Measurements from ENCODE around the gene MMP10. TPM values are rescaled to one million over a fixed set of nuclear protein-coding genes. Genes with fewer than 3 reads are reported as not detected.

The MMP10 gene
- total and polyA plus RNA-seq, 2 donors (not counting 1 experiment from before 2014, with no cell fraction given), result 0.17 to 0.66 TPM

- Histone ChIP-seq H2AFZ (ENCODE audit: low read length) (no peak overlapping the region), H3K9me3 (ENCODE audit: control insufficient read depth, insufficient read depth, low read depth, low read length) (no peaks in the 10 kb centered on the region), H3K4me3 (replicated peaks in 1 of 4; ENCODE audit: control extremely low read depth in 1 of 4, insufficient read depth in 1 of 4, low read depth in 3 of 4, low read length in 4 of 4) (no peak overlapping the region), H3K79me2 (ENCODE audit: control insufficient read depth, insufficient read depth, low read length) (no peaks in the 10 kb centered on the region), H3K4me2 (ENCODE audit: extremely low read depth, insufficient read depth, low read length) (no peak overlapping the region), H3K36me3 (ENCODE audit: control insufficient read depth, insufficient read depth, low read length) (no peaks in the 10 kb centered on the region), H3K27ac (ENCODE audit: insufficient read depth, low read length) (no peak overlapping the region), H3K27me3 (ENCODE audit: control insufficient read depth, insufficient read depth, low read length) (no peaks in the 10 kb centered on the region), H4K20me1 (ENCODE audit: control insufficient read depth, extremely low read depth, insufficient read depth, low read length) (no peaks in the 10 kb centered on the region), H3K9ac (ENCODE audit: insufficient read depth, low read length) (no peak overlapping the region), H3K4me1 (ENCODE audit: control insufficient read depth, extremely low read depth, insufficient read depth, low read length) (peaks cover 4% of the 10 kb centered on the region)
- TF ChIP-seq EZH2 (IDR thresholded peaks at IDR 0.05; ENCODE audit: low read length, missing control alignments), result no peak
- TF ChIP-seq CTCF (conservative IDR thresholded peaks at IDR 0.05 in 1 of 2, IDR thresholded peaks at IDR 0.05 in 1 of 2; ENCODE audit: low read depth in 1 of 2, low read length in 2 of 2), result no peak
- no peak for DNase-seq (ENCODE audit: low read depth in 2 of 2)
Observed at GRCh38 chr11:102793677-102794290, 13.4 kb upstream of the MMP10 start.

GRCh38 chr11:102792604-102793003 lies 12.2 kb upstream of the MMP10 start:
- H4K20me1 ChIP-seq (ENCODE audit: control insufficient read depth, extremely low read depth, insufficient read depth, low read length), result no peaks in the 10 kb centered on the region
- no peak overlapping the region for H2AFZ ChIP-seq (ENCODE audit: low read length)
- no peak overlapping the region for H3K27ac ChIP-seq (ENCODE audit: insufficient read depth, low read length)
- no peaks in the 10 kb centered on the region for H3K9me3 ChIP-seq (ENCODE audit: control insufficient read depth, insufficient read depth, low read depth, low read length)
- no peak overlapping the region for H3K9ac ChIP-seq (ENCODE audit: insufficient read depth, low read length)
- no peaks in the 10 kb centered on the region for H3K4me1 ChIP-seq (ENCODE audit: control insufficient read depth, extremely low read depth, insufficient read depth, low read length)
- H3K4me2 ChIP-seq (ENCODE audit: extremely low read depth, insufficient read depth, low read length), result no peak overlapping the region
- no peaks in the 10 kb centered on the region for H3K79me2 ChIP-seq (ENCODE audit: control insufficient read depth, insufficient read depth, low read length)
- H3K27me3 ChIP-seq (ENCODE audit: control insufficient read depth, insufficient read depth, low read length), result no peaks in the 10 kb centered on the region
- no peak for DNase-seq (ENCODE audit: low read depth in 2 of 2)
- no peak for TF ChIP-seq EZH2 (IDR thresholded peaks at IDR 0.05; ENCODE audit: low read length, missing control alignments)
- no peak for TF ChIP-seq CTCF (conservative IDR thresholded peaks at IDR 0.05 in 1 of 2, IDR thresholded peaks at IDR 0.05 in 1 of 2; ENCODE audit: low read depth in 1 of 2, low read length in 2 of 2)
- H3K36me3 ChIP-seq (ENCODE audit: control insufficient read depth, insufficient read depth, low read length), result no peaks in the 10 kb centered on the region
- no peak overlapping the region for H3K4me3 ChIP-seq (replicated peaks in 1 of 4; ENCODE audit: control extremely low read depth in 1 of 4, insufficient read depth in 1 of 4, low read depth in 3 of 4, low read length in 4 of 4)

- Histone ChIP-seq H3K4me1 (ENCODE audit: control insufficient read depth, extremely low read depth, insufficient read depth, low read length) (no peaks in the 10 kb centered on the region), H3K36me3 (ENCODE audit: control insufficient read depth, insufficient read depth, low read length) (no peaks in the 10 kb centered on the region), H4K20me1 (ENCODE audit: control insufficient read depth, extremely low read depth, insufficient read depth, low read length) (no peaks in the 10 kb centered on the region), H3K4me2 (ENCODE audit: extremely low read depth, insufficient read depth, low read length) (no peak overlapping the region), H3K27ac (ENCODE audit: insufficient read depth, low read length) (no peak overlapping the region), H3K79me2 (ENCODE audit: control insufficient read depth, insufficient read depth, low read length) (no peaks in the 10 kb centered on the region), H3K4me3 (replicated peaks in 1 of 4; ENCODE audit: control extremely low read depth in 1 of 4, insufficient read depth in 1 of 4, low read depth in 3 of 4, low read length in 4 of 4) (no peak overlapping the region), H3K9me3 (ENCODE audit: control insufficient read depth, insufficient read depth, low read depth, low read length) (no peaks in the 10 kb centered on the region), H3K27me3 (ENCODE audit: control insufficient read depth, insufficient read depth, low read length) (no peaks in the 10 kb centered on the region), H2AFZ (ENCODE audit: low read length) (no peak overlapping the region), H3K9ac (ENCODE audit: insufficient read depth, low read length) (no peak overlapping the region)
- DNase-seq (ENCODE audit: low read depth in 2 of 2), result peak in 1 of 2 donors; percentile 67
- TF ChIP-seq EZH2 (IDR thresholded peaks at IDR 0.05; ENCODE audit: low read length, missing control alignments), result no peak
- no peak for TF ChIP-seq CTCF (conservative IDR thresholded peaks at IDR 0.05 in 1 of 2, IDR thresholded peaks at IDR 0.05 in 1 of 2; ENCODE audit: low read depth in 1 of 2, low read length in 2 of 2)
Observed at GRCh38 chr11:102791271-102792036, 11.0 kb upstream of the MMP10 start.

Data from fibroblast of lung (primary cell).